A549 (cell line): Measurements from ENCODE around the gene ARPC5L. TPM values are rescaled to one million over a fixed set of nuclear protein-coding genes. Genes with fewer than 3 reads are reported as not detected.
A peak's percentile ranks its signal among the peaks of the same experiment; 100 is the strongest.

Experiments
- ATAC-seq, 2 experiments: fragments of 200-7000 bp in 1 of 2; fragments of >200 bp in 1 of 2; cut with Nextera tagmentation in 1 of 2; cut with Tn5 transposase in 1 of 2; 3 replicates each; pipeline versions ENCODE4 v1.8.0 to v1.9.1; 2018 to 2020; ENCODE audit warnings: mild to moderate bottlenecking in 1 of 2, moderate library complexity in 1 of 2
- CTCF ChIA-PET: fragments of 300-600 bp; sonication (Branson Sonifier 250); formaldehyde crosslinking; extraction: SDS; loops from one replicate; lab custom pipeline; 2021; ENCODE audit warnings: antibody characterized with exemption, inconsistent platforms; lab: Yijun Ruan, JAX
- POLR2A ChIA-PET: fragments of 350-600 bp; formaldehyde crosslinking; extraction: SDS; loops from one replicate; lab custom pipeline; 2021; ENCODE audit warnings: antibody characterized with exemption, inconsistent platforms; lab: Yijun Ruan, JAX
- DNase-seq, 2 experiments: peaks; one replicate each; pipeline versions ENCODE4 v3.0.0 to v3.0.0-alpha.2; 2011 to 2016; ENCODE audit warnings: low read depth in 1 of 2, low spot score in 1 of 2
- FAIRE-seq: peaks from 2 replicates; lab custom pipeline; 2011; peaks lifted over from hg19 to GRCh38; lab: Jason Lieb, UNC
- H3K27ac ChIP-seq, 2 experiments: fragments of >200 bp; sonication (Bioruptor Twin); formaldehyde crosslinking; 3 replicates each; pipeline ENCODE4 v1.5.1; 2016 to 2017
- H3K4me1 ChIP-seq: fragments of >200 bp; sonication (Bioruptor Twin); formaldehyde crosslinking; 3 replicates; pipeline ENCODE4 v1.6.1; 2016
- H3K4me2 ChIP-seq: fragments of >200 bp; sonication (Bioruptor Twin); formaldehyde crosslinking; 3 replicates; pipeline ENCODE4 v1.6.1; 2016
- H3K4me3 ChIP-seq: fragments of >200 bp; sonication (Bioruptor Twin); formaldehyde crosslinking; 3 replicates; pipeline ENCODE4 v1.5.1; 2016
- H3K9me3 ChIP-seq: fragments of >200 bp; sonication (Bioruptor Twin); formaldehyde crosslinking; 3 replicates; pipeline ENCODE4 v1.6.1; 2016
- CHD4 ChIP-seq: fragments of 200-600 bp; sonication (generic); IDR thresholded peaks from 2 replicates; pipeline ENCODE4 v1.6.1; 2016; ENCODE audit warnings: antibody characterized with exemption, mild to moderate bottlenecking, borderline replicate concordance
- EHMT2 ChIP-seq: fragments of 200-600 bp; sonication (generic); IDR thresholded peaks from 2 replicates; pipeline ENCODE4 v1.6.1; 2016; ENCODE audit warnings: antibody characterized with exemption, low read depth, mild to moderate bottlenecking, moderate library complexity
- EP300 ChIP-seq, 2 experiments: fragments of >200 bp; sonication (Bioruptor Twin); formaldehyde crosslinking; IDR thresholded peaks; 2 replicates in 1 of 2; 3 replicates in 1 of 2; pipeline ENCODE4 v1.6.1; 2016 to 2017
- HOXB13 ChIP-seq: fragments of 250-450 bp; sonication (Bioruptor Pico); IDR thresholded peaks from 2 replicates; pipeline ENCODE4 v1.5.0; 2020; ENCODE audit warnings: low read depth, mild to moderate bottlenecking, moderate library complexity
- JUN ChIP-seq, 2 experiments: fragments of >200 bp; sonication (Bioruptor Twin); formaldehyde crosslinking; IDR thresholded peaks; 2 replicates in 1 of 2; 3 replicates in 1 of 2; pipeline ENCODE4 v1.6.1; 2016 to 2017
- JUNB ChIP-seq: fragments of >200 bp; sonication (Bioruptor Twin); formaldehyde crosslinking; IDR thresholded peaks from 2 replicates; pipeline ENCODE4 v1.6.1; 2016
- MAFK ChIP-seq: fragments of 450-650 bp; IDR thresholded peaks from 2 replicates; pipeline ENCODE4 v1.6.1; 2014; ENCODE audit not compliant: partially characterized antibody
- MAZ ChIP-seq: fragments of 150-350 bp; IDR thresholded peaks from 2 replicates; pipeline ENCODE4 v1.6.1; 2014; ENCODE audit warnings: antibody characterized with exemption, low read depth, low read length, borderline replicate concordance
- MYC ChIP-seq: IDR thresholded peaks from 2 replicates; pipeline ENCODE4 v1.6.1; 2012; ENCODE audit warnings: mild to moderate bottlenecking, inconsistent platforms, low read length, improper control_type of control experiment, borderline replicate concordance
- NR3C1 ChIP-seq: fragments of >200 bp; sonication (Bioruptor Twin); formaldehyde crosslinking; IDR thresholded peaks from 3 replicates; pipeline ENCODE4 v1.6.1; 2017
- PHF8 ChIP-seq: fragments of 200-600 bp; sonication (generic); IDR thresholded peaks from 2 replicates; pipeline ENCODE4 v1.6.1; 2016; ENCODE audit warnings: low read depth, mild to moderate bottlenecking, antibody characterized with exemption, moderate library complexity, borderline replicate concordance
- RARB ChIP-seq: fragments of 250-450 bp; sonication (Bioruptor Pico); IDR thresholded peaks from 2 replicates; pipeline ENCODE4 v1.8.0; 2021; ENCODE audit warnings: mild to moderate bottlenecking, moderate library complexity
- RCOR1 ChIP-seq: fragments of 150-350 bp; IDR thresholded peaks from 2 replicates; pipeline ENCODE4 v1.6.1; 2014; ENCODE audit warnings: antibody characterized with exemption, low read length, low read depth
- RNF2 ChIP-seq: fragments of 200-600 bp; sonication (generic); IDR thresholded peaks from 2 replicates; pipeline ENCODE4 v1.6.1; 2016; ENCODE audit warnings: low read depth, mild to moderate bottlenecking, antibody characterized with exemption, moderate library complexity, borderline replicate concordance
- SREBF2 ChIP-seq: fragments of 450-650 bp; IDR thresholded peaks from 2 replicates; pipeline ENCODE4 v1.6.1; 2014; ENCODE audit warnings: mild to moderate bottlenecking, moderate library complexity
- WGBS: methylation state at CpG from one replicate; pipeline ENCODE4 v1.1.6; 2017; ENCODE audit errors: missing lambda C conversion rate; 5-methylcytosine and 5-hydroxymethylcytosine counted together
- polyA plus RNA-seq, 4 experiments: library from polyadenylated mRNA; depleted of rRNA in 3 of 4; stranded (reverse); fragments of >200 nt; fragmentation: RNase III in 1 of 4; extraction: RNeasy Plus Mini Kit Qiagen cat#74134 plus additional on column Dnase treatment in 1 of 4; gene quantifications; 2 replicates in 3 of 4; 3 replicates in 1 of 4; pipeline ENCODE4 v1.2.3, GENCODE V29; 2011 to 2017
- TF ChIP-seq, protein P1 (sequence below): fragments of 450-650 bp; IDR thresholded peaks from 2 replicates; pipeline ENCODE4 v1.6.1; 2014; ENCODE audit warnings: antibody characterized with exemption
- TF ChIP-seq, protein P2 (sequence below): fragments of 150-350 bp; IDR thresholded peaks from 2 replicates; pipeline ENCODE4 v1.6.1; 2014; ENCODE audit warnings: low read depth, mild to moderate bottlenecking, low read length
- TF ChIP-seq, protein P3 (sequence below): IDR thresholded peaks from 2 replicates; pipeline ENCODE4 v1.6.1; 2012; ENCODE audit warnings: low read depth, borderline replicate concordance

ARPC5L gene
- polyA plus RNA-seq, 2 of the 4 experiments (the other 2 are of a cell fraction), result 59.4 to 62.8 TPM

DNA sequence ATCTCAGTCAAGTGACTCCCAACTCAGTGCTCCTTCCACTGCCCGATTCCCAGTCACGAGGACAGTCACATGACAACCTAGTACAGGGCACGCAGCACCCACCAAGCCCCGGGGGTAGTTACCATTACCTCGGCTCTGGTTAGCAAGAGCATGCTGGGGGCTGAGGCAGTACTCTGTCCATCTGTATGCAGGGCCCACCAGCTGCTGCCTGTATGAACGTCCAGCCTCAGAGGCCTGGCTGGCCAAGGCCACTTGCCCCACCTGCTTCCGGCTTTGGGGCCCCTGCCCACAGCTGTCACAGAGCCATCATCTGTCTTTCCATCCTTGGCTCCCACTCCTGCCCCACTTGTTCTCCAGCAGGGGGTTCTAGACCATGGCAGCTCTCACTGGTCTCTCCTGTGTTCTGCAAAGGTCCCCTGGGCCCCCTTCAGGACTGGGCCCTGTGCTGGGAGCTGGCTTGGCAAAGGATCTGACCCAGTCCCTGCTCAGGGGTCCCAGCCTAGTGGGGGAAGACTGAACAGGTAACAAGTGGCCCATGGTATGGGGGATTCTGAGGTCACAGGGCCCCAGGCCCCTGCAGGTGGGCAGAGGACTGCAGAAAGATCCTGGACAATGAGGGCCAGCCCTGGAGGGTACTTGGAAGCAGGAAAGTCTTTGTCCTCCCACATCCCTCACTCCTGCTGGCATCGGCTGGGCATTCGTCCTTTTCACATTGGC is 3.4 kb upstream of the ARPC5L start:
- CTCF ChIA-PET, result interaction anchor here (0.8 to 43.0 kb wide), 6 partner anchors 10 to 517 kb away, joined by 3 to 2512 read pairs (median 4); partner anchors contain the start of genes NR6A1 and OLFML2A
- FAIRE-seq (no peak), ATAC-seq (no peak), DNase-seq (no peak)
- peak overlapping the region; percentile 96; the same call in 2 of the 3 replicates for H3K4me2 ChIP-seq
- H3K4me3 ChIP-seq, result no peak overlapping the region
- peak overlapping the region in 1 of 2 experiments; percentile 93; a peak in 2 of 6 replicates for H3K27ac ChIP-seq
- H3K9me3 ChIP-seq, result no peaks in the 10 kb centered on the region
- POLR2A ChIA-PET, result interaction anchor here (0.8 kb wide), 1 partner anchor 88 kb away, joined by 3 read pairs; the partner anchor contains the start of gene NR6A1
- peaks cover 44% of the 10 kb centered on the region for H3K4me1 ChIP-seq
- TF ChIP-seq JUN (IDR thresholded peaks at IDR 0.05) (peak in 1 of 2 experiments; percentile 33; a peak in 2 of 5 replicates), CHD4 (no peak), RNF2 (no peak)
- TF ChIP-seq, protein P1, sequence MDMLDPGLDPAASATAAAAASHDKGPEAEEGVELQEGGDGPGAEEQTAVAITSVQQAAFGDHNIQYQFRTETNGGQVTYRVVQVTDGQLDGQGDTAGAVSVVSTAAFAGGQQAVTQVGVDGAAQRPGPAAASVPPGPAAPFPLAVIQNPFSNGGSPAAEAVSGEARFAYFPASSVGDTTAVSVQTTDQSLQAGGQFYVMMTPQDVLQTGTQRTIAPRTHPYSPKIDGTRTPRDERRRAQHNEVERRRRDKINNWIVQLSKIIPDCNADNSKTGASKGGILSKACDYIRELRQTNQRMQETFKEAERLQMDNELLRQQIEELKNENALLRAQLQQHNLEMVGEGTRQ, result 0 out of 2 replicates have a peak, but pooled peaks have one; percentile 29
- TF ChIP-seq, all 56 proteins: peak for 2
- 86% methylated on average over 9 of the region's 9 CpGs for WGBS

DNA sequence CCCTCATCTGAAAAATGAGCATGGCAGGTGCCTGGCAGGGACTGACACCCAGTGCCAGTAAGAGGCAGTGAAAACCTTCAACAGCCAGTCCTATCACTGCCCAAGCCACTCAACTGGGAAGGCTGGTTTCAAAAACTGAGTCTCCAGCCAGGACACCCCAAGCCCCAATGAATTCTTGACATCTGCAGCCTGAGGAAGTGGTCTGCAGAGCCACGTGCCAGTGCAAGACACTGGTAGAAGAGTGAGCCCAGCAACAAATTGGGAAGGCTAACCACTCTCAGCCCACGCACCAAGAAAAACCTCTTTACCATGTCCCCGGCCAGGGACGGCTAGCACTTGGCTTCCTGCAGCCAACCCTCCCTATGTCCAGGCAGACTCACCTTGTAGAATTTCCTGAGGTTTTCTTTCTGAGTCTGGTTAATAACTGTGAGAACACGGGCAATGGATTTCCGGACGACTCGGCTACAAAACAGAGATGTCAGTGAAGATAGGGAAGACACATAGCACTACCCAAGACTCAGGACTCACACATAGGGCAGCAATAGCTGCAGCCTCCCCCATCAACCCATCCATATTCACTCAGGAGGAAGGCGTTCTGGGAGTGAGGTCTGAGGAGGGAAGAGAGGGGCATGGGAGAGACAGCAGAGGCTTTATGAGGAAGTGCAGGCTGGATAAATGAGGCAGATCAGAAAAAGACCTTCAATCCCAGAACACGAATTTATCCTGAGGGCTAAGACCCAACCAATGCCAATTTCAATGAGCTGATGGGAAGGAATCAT is 1.9 kb upstream of the ARPC5L start:
- WGBS, result 65% methylated on average over 10 of the region's 10 CpGs
- FAIRE-seq (no peak), DNase-seq (no peak), ATAC-seq (no peak)
- Histone ChIP-seq H3K4me3 (peak overlapping the region; percentile 85), H3K9me3 (no peaks in the 10 kb centered on the region), H3K27ac (peak overlapping the region; percentile 89 to 93; a peak in 5 of 6 replicates), H3K4me2 (peak overlapping the region; percentile 96), H3K4me1 (peaks cover 48% of the 10 kb centered on the region)
- POLR2A ChIA-PET, result interaction anchor here (1.5 kb wide), 1 partner anchor 9 kb away, joined by 3 read pairs; no protein-coding TSS in a partner anchor
- TF ChIP-seq SREBF2 (no peak), MAZ (no peak)
- CTCF ChIA-PET, result interaction anchor here (0.6 to 43.0 kb wide), 8 partner anchors 9 to 404 kb away, joined by 3 to 2512 read pairs (median 5); partner anchors contain the start of genes NR6A1, OLFML2A and WDR38

DNA sequence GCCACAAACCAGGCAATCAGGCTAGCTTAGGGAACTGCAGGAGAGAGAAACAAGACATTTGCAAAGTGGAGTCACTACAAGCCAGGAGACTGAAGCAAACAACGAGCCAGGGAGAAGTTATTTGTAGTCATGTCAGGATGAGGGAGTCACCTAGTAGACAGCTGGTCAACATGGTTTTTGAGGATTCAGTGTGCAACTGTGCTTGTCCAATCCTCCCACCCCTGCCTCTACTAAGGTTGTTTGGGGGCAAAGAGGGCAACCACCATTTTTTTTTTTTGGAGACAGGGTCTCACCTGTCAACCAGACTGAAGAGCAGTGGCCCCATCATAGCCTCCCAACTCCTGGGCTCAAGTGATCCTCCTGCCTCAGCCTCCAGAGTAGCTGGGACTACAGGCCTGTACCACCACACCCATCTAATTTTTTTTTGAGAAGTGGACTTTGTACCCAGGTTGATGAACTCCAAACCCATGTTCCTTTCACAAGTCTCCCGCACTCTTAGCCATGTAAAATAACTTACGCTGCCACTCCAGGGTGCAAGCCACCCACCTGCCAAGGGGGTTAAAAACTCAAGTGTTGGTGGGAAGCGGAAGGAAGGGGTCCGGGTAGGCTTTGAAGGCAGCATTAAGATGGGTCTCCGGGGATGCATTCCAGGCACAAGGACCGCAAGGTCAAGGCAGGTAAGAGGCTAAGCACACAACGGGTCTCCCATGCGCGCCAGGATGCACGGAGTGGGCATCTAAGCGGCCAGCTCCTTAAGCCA is 1.2 kb upstream of the ARPC5L start:
- Histone ChIP-seq H3K4me2 (peak overlapping the region; percentile 96), H3K4me1 (peaks cover 48% of the 10 kb centered on the region), H3K9me3 (no peaks in the 10 kb centered on the region), H3K27ac (peak overlapping the region; percentile 89 to 93), H3K4me3 (peak overlapping the region; percentile 85)
- TF ChIP-seq PHF8, result no peak
- no peak for TF ChIP-seq RARB (CRISPR knock-in tag)
- TF ChIP-seq RCOR1, result no peak
- TF ChIP-seq HOXB13 (CRISPR knock-in tag), result no peak
- TF ChIP-seq, protein P2, sequence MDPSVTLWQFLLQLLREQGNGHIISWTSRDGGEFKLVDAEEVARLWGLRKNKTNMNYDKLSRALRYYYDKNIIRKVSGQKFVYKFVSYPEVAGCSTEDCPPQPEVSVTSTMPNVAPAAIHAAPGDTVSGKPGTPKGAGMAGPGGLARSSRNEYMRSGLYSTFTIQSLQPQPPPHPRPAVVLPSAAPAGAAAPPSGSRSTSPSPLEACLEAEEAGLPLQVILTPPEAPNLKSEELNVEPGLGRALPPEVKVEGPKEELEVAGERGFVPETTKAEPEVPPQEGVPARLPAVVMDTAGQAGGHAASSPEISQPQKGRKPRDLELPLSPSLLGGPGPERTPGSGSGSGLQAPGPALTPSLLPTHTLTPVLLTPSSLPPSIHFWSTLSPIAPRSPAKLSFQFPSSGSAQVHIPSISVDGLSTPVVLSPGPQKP, result no peak
- TF ChIP-seq MYC, result no peak
- TF ChIP-seq EHMT2, result no peak
- no peak for TF ChIP-seq EP300 (IDR thresholded peaks at IDR 0.05)
- TF ChIP-seq MAFK, result no peak
- TF ChIP-seq NR3C1, result no peak
- TF ChIP-seq, protein P3, sequence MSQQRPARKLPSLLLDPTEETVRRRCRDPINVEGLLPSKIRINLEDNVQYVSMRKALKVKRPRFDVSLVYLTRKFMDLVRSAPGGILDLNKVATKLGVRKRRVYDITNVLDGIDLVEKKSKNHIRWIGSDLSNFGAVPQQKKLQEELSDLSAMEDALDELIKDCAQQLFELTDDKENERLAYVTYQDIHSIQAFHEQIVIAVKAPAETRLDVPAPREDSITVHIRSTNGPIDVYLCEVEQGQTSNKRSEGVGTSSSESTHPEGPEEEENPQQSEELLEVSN, result no peak
- no peak for TF ChIP-seq JUNB
- ATAC-seq, result no peak
- ChIA-PET POLR2A (interaction anchor here (0.5 to 2.3 kb wide), 7 partner anchors 8 to 439 kb away, joined by 3 to 29 read pairs (median 3); partner anchors contain the start of genes NR6A1 and WDR38), CTCF (interaction anchor here (0.6 to 43.0 kb wide), 10 partner anchors 9 to 404 kb away, joined by 3 to 2512 read pairs (median 4); partner anchors contain the start of genes NR6A1, OLFML2A and WDR38)
- no peak for DNase-seq
- FAIRE-seq, result no peak
- 2% methylated on average over 12 of the region's 12 CpGs for WGBS
